Measurements from ENCODE around the gene SH2B3. TPM values are rescaled to one million over a fixed set of nuclear protein-coding genes. Genes with fewer than 3 reads are reported as not detected.
"Not testable (repeated sequence)": the region's sequence is repeated elsewhere in the genome, so short reads cannot be mapped to it uniquely, and the experiment has no call there.

SH2B3 gene
- total RNA-seq, 4 donors from 2014 or later = 14.1 to 36.5 (median 25.6) TPM

- no peaks in the 10 kb centered on the region for H3K4me1 ChIP-seq
- no peak for DNase-seq
- H3K9me3 ChIP-seq = no peaks in the 10 kb centered on the region
- WGBS, 2 donors = 65 to 68% methylated on average over 4 of the region's 4 CpGs
- intact Hi-C loops (cut with DNase I) = no loop called here
- TF ChIP-seq CTCF (IDR thresholded peaks at IDR 0.05) (no peak), POLR2A (IDR thresholded peaks at IDR 0.05) (no peak)
- no peak overlapping the region for H3K4me3 ChIP-seq (replicated peaks in 1 of 3)
- H3K36me3 ChIP-seq = peaks cover 34 to 43% of the 10 kb centered on the region in 2 donors
- peak overlapping the region in 1 of 3 donors; percentile 25 for H3K27ac ChIP-seq
- no peaks in the 10 kb centered on the region for H3K27me3 ChIP-seq
These were observed 82.5 kb downstream of the SH2B3 start for GRCh38 chr12:111488271-111488670.

- Histone ChIP-seq H3K4me3 (replicated peaks in 1 of 3) (no peak overlapping the region), H3K27ac (no peak overlapping the region), H3K4me1 (no peaks in the 10 kb centered on the region), H3K27me3 (no peaks in the 10 kb centered on the region), H3K9me3 (no peaks in the 10 kb centered on the region), H3K36me3 (peaks cover 34 to 41% of the 10 kb centered on the region in 2 donors)
- DNase-seq = no peak
- 94 to 96% methylated on average over 2 of the region's 2 CpGs for WGBS, 2 donors
- TF ChIP-seq CTCF (IDR thresholded peaks at IDR 0.05) (no peak), POLR2A (IDR thresholded peaks at IDR 0.05) (no peak)
- intact Hi-C loops (cut with DNase I) = no loop called here
These were observed 83.1 kb downstream of the SH2B3 start for GRCh38 chr12:111488798-111489197.

GRCh38 chr12:111492979-111493378 is 87.3 kb downstream of the SH2B3 start:
- DNase-seq; intact Hi-C loops (cut with DNase I); H3K27ac ChIP-seq; H3K9me3 ChIP-seq; H3K27me3 ChIP-seq; H3K4me1 ChIP-seq; H3K4me3 ChIP-seq (replicated peaks in 1 of 3): not testable (repeated sequence)
- WGBS, 2 donors = 90 to 94% methylated on average over 7 of the region's 7 CpGs
- peaks cover 4 to 23% of the 10 kb centered on the region in 2 donors for H3K36me3 ChIP-seq

- 93% methylated on average over 4 of the region's 4 CpGs for WGBS, 2 donors
- H3K27me3 ChIP-seq = no peaks in the 10 kb centered on the region
- no peak overlapping the region for H3K27ac ChIP-seq
- no peaks in the 10 kb centered on the region for H3K9me3 ChIP-seq
- intact Hi-C loops (cut with DNase I) = no loop called here
- H3K4me1 ChIP-seq = no peaks in the 10 kb centered on the region
- no peak overlapping the region for H3K4me3 ChIP-seq (replicated peaks in 1 of 3)
- peaks cover 0 to 18% of the 10 kb centered on the region in 2 donors for H3K36me3 ChIP-seq
- no peak for TF ChIP-seq CTCF (IDR thresholded peaks at IDR 0.05)
- DNase-seq = no peak
These were observed 89.0 kb downstream of the SH2B3 start for GRCh38 chr12:111494676-111495075.

Other genes starting within 250 kb of the SH2B3 start
- 10 to 100 TPM in 2 of 4 donors, 1 to 10 TPM in 2; 8.1 to 23.5 (median 15.3) TPM for gene PHETA1, start 36.8 kb upstream of the SH2B3 start, total RNA-seq
- gene ATXN2, start 193.4 kb downstream of the SH2B3 start, total RNA-seq = 100 to 1,000 TPM in 1 of 4 donors, 10 to 100 TPM in 3; 63.1 to 102 (median 63.8) TPM

All from thyroid gland (tissue), 4 donors.